AG04449 (cell line): ENCODE data around the gene RAB4A.

Experiments used
- CTCF ChIA-PET: fragments of 350-600 bp; formaldehyde crosslinking; extraction: SDS; loops from one replicate; lab custom pipeline; 2021; ENCODE audit warnings: antibody characterized with exemption; lab: Yijun Ruan, JAX
- POLR2A ChIA-PET: fragments of 400-600, 350-600 bp; formaldehyde crosslinking; extraction: SDS; loops from one replicate; lab custom pipeline; 2020; ENCODE audit warnings: antibody characterized with exemption, inconsistent platforms; lab: Yijun Ruan, JAX
- DNase-seq: peaks from one replicate; pipeline ENCODE4 v3.0.0-alpha.2; 2010; ENCODE audit warnings: low read depth, low spot score
- H3K4me3 ChIP-seq: 2 replicates; pipeline ENCODE4 v1.5.1; 2011; ENCODE audit warnings: low read depth, mild to moderate bottlenecking, control low read depth, low read length
- TF ChIP-seq, protein P1 (sequence below): IDR thresholded peaks from one replicate; pipeline ENCODE4 v1.5.1; 2011; ENCODE audit warnings: mild to moderate bottlenecking, moderate library complexity, low read length, control low read depth, inconsistent platforms; ENCODE audit not compliant: insufficient read depth; ENCODE audit errors: missing control alignments

RAB4A gene

DNA sequence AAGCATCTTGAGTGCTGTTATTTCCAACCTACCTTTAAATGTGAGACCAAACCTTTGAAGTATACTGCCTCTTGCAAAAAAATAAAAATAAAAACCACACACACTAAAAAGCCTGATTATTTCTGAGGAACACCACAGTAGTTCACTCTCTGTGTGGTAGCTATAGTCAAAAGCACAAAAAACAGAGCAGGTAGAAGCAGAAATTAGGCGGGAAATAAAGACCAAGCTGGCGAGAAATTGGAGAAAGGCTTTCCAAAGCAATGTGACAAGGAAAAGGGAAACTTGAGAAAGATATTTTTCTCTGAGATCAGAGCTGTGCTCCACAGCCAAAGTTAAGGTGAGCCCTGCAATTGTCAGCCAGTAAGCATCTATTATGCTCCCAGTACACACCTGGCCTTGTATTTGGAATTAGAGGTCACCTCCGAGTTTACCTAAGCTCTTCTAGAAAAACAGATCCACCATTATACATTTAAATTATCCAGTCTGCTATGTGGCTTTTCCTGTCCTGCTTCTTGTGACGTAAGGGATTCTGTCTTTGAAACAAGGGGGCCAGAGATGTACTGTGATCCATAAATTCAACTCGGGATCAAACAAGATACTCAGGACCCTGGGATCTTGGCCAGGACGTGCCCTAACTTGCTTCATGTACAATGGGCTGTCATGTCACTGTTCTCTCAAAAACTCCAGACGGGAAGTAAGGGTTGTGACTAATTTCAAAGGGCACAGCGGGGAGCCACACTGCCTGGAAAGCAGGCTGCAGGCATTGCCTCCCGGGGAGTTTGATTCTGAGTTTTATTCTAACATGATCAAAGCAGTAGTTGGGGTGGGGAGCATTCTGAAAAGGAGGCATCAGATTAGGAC is 39.8 kb upstream of the RAB4A start:
- no peak overlapping the region for H3K4me3 ChIP-seq
- TF ChIP-seq, protein P1, sequence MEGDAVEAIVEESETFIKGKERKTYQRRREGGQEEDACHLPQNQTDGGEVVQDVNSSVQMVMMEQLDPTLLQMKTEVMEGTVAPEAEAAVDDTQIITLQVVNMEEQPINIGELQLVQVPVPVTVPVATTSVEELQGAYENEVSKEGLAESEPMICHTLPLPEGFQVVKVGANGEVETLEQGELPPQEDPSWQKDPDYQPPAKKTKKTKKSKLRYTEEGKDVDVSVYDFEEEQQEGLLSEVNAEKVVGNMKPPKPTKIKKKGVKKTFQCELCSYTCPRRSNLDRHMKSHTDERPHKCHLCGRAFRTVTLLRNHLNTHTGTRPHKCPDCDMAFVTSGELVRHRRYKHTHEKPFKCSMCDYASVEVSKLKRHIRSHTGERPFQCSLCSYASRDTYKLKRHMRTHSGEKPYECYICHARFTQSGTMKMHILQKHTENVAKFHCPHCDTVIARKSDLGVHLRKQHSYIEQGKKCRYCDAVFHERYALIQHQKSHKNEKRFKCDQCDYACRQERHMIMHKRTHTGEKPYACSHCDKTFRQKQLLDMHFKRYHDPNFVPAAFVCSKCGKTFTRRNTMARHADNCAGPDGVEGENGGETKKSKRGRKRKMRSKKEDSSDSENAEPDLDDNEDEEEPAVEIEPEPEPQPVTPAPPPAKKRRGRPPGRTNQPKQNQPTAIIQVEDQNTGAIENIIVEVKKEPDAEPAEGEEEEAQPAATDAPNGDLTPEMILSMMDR = no peak
- ChIA-PET POLR2A (no interaction called here), CTCF (interaction anchor here (0.8 to 7.6 kb wide), 6 partner anchors 19 to 564 kb away, joined by 3 to 144 read pairs (median 36); partner anchors contain the start of gene RHOU)
- no peak for DNase-seq

- no peak for DNase-seq
- ChIA-PET POLR2A (no interaction called here), CTCF (interaction anchor here (1.4 to 7.6 kb wide), 4 partner anchors 19 to 565 kb away, joined by 6 to 144 read pairs (median 70); partner anchors contain the start of gene RHOU)
- TF ChIP-seq, protein P1 = no peak
- H3K4me3 ChIP-seq = no peak overlapping the region
Observed at GRCh38 chr1:229231754-229232119, 39.2 kb upstream of the RAB4A start.

- CTCF ChIA-PET = interaction anchor here (3.0 kb wide), 1 partner anchor 8 kb away, joined by 22 read pairs; no protein-coding TSS in a partner anchor
- POLR2A ChIA-PET = no interaction called here
Observed at GRCh38 chr1:229234870-229235472, 35.9 kb upstream of the RAB4A start.

GRCh38 chr1:229237320-229237719 is 33.6 kb upstream of the RAB4A start:
- CTCF ChIA-PET = interaction anchor here (1.1 to 3.0 kb wide), 3 partner anchors 10 to 573 kb away, joined by 3 to 22 read pairs (median 3); no protein-coding TSS in a partner anchor
- H3K4me3 ChIP-seq = no peak overlapping the region
- DNase-seq = no peak
- TF ChIP-seq, protein P1 = no peak
- POLR2A ChIA-PET = interaction anchor here (0.6 kb wide), 1 partner anchor 255 kb away, joined by 3 read pairs; no protein-coding TSS in a partner anchor

More at GRCh38 chr1:229234870-229235472, 35.9 kb upstream of the RAB4A start:
- TF ChIP-seq, protein P1 = no peak
- H3K4me3 ChIP-seq = no peak overlapping the region
- DNase-seq = no peak

DNA sequence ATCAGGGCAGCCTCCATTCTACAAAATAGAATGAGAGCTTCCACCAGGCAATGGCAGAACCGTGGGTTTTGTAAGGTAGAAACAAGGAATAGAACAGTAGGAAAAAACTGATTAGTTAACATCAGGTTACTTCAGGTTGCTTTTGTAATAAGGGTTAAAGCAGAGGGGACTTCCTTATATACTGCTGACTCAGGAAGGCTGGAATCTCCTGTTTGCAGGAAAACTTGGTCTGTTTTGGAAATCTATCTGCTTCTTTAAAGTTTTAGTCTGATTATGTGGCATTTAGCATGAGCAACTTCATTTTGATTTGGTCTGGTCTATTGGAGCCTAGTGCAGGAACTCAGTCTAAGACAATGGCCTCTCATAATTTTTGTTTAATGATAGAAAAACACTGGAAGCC is 32.7 kb upstream of the RAB4A start:
- TF ChIP-seq, protein P1 = no peak
- DNase-seq = no peak
- no peak overlapping the region for H3K4me3 ChIP-seq
- ChIA-PET POLR2A (no interaction called here), CTCF (interaction anchor here (3.0 kb wide), 1 partner anchor 10 kb away, joined by 27 read pairs; no protein-coding TSS in a partner anchor)
